Measurements from ENCODE around the gene MTCL1.
A peak's percentile ranks its signal among the peaks of the same experiment; 100 is the strongest.

MTCL1 gene

GRCh38 chr18:8688216-8688800, 17.0 kb upstream of the MTCL1 start:
- DNase-seq (ENCODE audit: low spot score): no peak

GRCh38 chr18:8688816-8689215, 16.5 kb upstream of the MTCL1 start:
- no peak for DNase-seq (ENCODE audit: low spot score)

GRCh38 chr18:8689517-8689916, 15.8 kb upstream of the MTCL1 start:
- DNase-seq (ENCODE audit: low spot score): no peak

- no peak for DNase-seq (ENCODE audit: low spot score)
Measured at GRCh38 chr18:8694891-8695290, 10.5 kb upstream of the MTCL1 start.

- no peak for DNase-seq (ENCODE audit: low spot score)
Measured at GRCh38 chr18:8695932-8696517, 9.3 kb upstream of the MTCL1 start.

- DNase-seq (ENCODE audit: low spot score): peak; percentile 65
Measured at GRCh38 chr18:8696749-8697211, 8.6 kb upstream of the MTCL1 start.

- DNase-seq (ENCODE audit: low spot score): no peak
Measured at GRCh38 chr18:8699126-8699525, 6.2 kb upstream of the MTCL1 start.

GRCh38 chr18:8699948-8700347, 5.4 kb upstream of the MTCL1 start:
- no peak for DNase-seq (ENCODE audit: low spot score)

GRCh38 chr18:8701546-8702118, 3.7 kb upstream of the MTCL1 start:
- peak; percentile 7 for DNase-seq (ENCODE audit: low spot score)

GRCh38 chr18:8702668-8703067, 2.7 kb upstream of the MTCL1 start:
- DNase-seq (ENCODE audit: low spot score): no peak

- DNase-seq (ENCODE audit: low spot score): no peak
Measured at GRCh38 chr18:8703092-8703709, 2.2 kb upstream of the MTCL1 start.

- no peak for DNase-seq (ENCODE audit: low spot score)
Measured at GRCh38 chr18:8703781-8704301, 1.5 kb upstream of the MTCL1 start.

- peak; percentile 85 for DNase-seq (ENCODE audit: low spot score)
Measured at GRCh38 chr18:8704361-8705237, 757 bp upstream of the MTCL1 start.

GRCh38 chr18:8705961-8706790, 820 bp downstream of the MTCL1 start:
- peak; percentile 25 for DNase-seq (ENCODE audit: low spot score)

- DNase-seq (ENCODE audit: low spot score): peak; percentile 85
Measured at GRCh38 chr18:8706791-8707555, 1.6 kb downstream of the MTCL1 start.

GRCh38 chr18:8707556-8708300, 2.4 kb downstream of the MTCL1 start:
- DNase-seq (ENCODE audit: low spot score): peak; percentile 83

GRCh38 chr18:8708670-8709069, 3.3 kb downstream of the MTCL1 start:
- no peak for DNase-seq (ENCODE audit: low spot score)

- DNase-seq (ENCODE audit: low spot score): no peak
Measured at GRCh38 chr18:8709248-8710059, 4.1 kb downstream of the MTCL1 start.

- DNase-seq (ENCODE audit: low spot score): no peak
Measured at GRCh38 chr18:8711736-8712135, 6.4 kb downstream of the MTCL1 start.
